Pancreas (tissue), 10 donors: ENCODE data around the gene ARHGAP19. TPM values are rescaled to one million over a fixed set of nuclear protein-coding genes. Genes with fewer than 3 reads are reported as not detected.
"Not testable (repeated sequence)": the region's sequence is repeated elsewhere in the genome, so short reads cannot be mapped to it uniquely, and the experiment has no call there.

Experiments used
- ATAC-seq, 4 donors: fragments of 200-7000 bp; cut with Tn5 transposase; one replicate each; pipeline versions ENCODE4 v1.8.0 to v1.9.1; 2020; ENCODE audit warnings: mild to moderate bottlenecking in 4 of 4, moderate library complexity in 4 of 4
- DNase-seq, 6 donors: peaks; one replicate each; pipeline ENCODE4 v3.0.0-alpha.2; 2020
- FAIRE-seq: peaks from 2 replicates; lab custom pipeline; 2012; peaks lifted over from hg19 to GRCh38; lab: Jason Lieb, UNC
- H3K27ac ChIP-seq, 4 donors: fragments of 200-600 bp; sonication (generic); 1 replicate in 3 of 4; 2 replicates in 1 of 4; pipeline versions ENCODE4 v1.5.0 to v1.8.0; 2020
- H3K27me3 ChIP-seq, 4 donors: fragments of 200-600 bp; one replicate each; pipeline ENCODE4 v1.8.0; 2021
- H3K36me3 ChIP-seq, 3 donors: fragments of 200-600 bp; sonication (generic) in 1 of 3; one replicate each; pipeline versions ENCODE4 v1.5.0 to v1.8.0; 2020 to 2021
- H3K4me1 ChIP-seq, 3 donors: fragments of 200-600 bp; one replicate each; pipeline ENCODE4 v1.8.0; 2021
- H3K4me3 ChIP-seq, 4 donors: fragments of 200-600 bp; sonication (generic) in 2 of 4; one replicate each; pipeline versions ENCODE4 v1.5.0 to v1.8.0; 2020 to 2021
- H3K9me3 ChIP-seq, 4 donors: fragments of 200-600 bp; one replicate each; pipeline ENCODE4 v1.8.0; 2021
- CTCF ChIP-seq, 4 donors: fragments of 200-600 bp; sonication (generic) in 3 of 4; IDR thresholded peaks; one replicate each; pipeline versions ENCODE4 v1.5.0 to v1.8.0; 2021; ENCODE audit warnings: antibody characterized with exemption in 4 of 4
- WGBS, 2 donors: extraction: QIAGEN DNeasy Blood & Tissue Kit; methylation state at CpG; one replicate each; pipeline ENCODE4 v1.1.7; 2013; 5-methylcytosine and 5-hydroxymethylcytosine counted together
- intact Hi-C, 3 donors: fragments of 100-400 bp; cut with DNase I; formaldehyde crosslinking; loops; one replicate each; pipeline versions ENCODE4 v1.11.1 to v1.14.2; 2022
- polyA plus RNA-seq, 2 donors: library from polyadenylated mRNA; stranded (reverse); fragments of 200-250 nt; gene quantifications; one replicate each; pipeline ENCODE4 v1.2.3, GENCODE V29; 2013
- total RNA-seq, 6 donors: library from RNA; stranded (reverse); fragmentation: NEBNext Ultra II Directional in 4 of 6; extraction: Animal tissue kit (Norgen Biotek cat#: 25700) in 4 of 6; gene quantifications; one replicate each; pipeline versions ENCODE4 v1.2.1 to v1.2.4, GENCODE V29; 2021 to 2023
- donor health status: healthy with polysubstance abuse.
- donor health status: DM: no; HTN: no; CAD: no; lungs with moderate emphysema.
- donor health status: DM: no; HTN: no; CAD: no.
- donor health status: control.
- donor health status: control.
- donor health status: Bipolar disorder and iron deficiency.
- donor health status: DM: yes; HTN: yes; CAD: no.
- donor health status: DM: no; HTN: no; CAD: no.
- donor health status: DM: no; HTN: no; CAD: no.
- donor health status: DM: yes; HTN: yes; CAD: no.

The ARHGAP19 gene
- total and polyA plus RNA-seq, 8 donors, result 1.1 to 4.8 (median 2.4) TPM

DNA sequence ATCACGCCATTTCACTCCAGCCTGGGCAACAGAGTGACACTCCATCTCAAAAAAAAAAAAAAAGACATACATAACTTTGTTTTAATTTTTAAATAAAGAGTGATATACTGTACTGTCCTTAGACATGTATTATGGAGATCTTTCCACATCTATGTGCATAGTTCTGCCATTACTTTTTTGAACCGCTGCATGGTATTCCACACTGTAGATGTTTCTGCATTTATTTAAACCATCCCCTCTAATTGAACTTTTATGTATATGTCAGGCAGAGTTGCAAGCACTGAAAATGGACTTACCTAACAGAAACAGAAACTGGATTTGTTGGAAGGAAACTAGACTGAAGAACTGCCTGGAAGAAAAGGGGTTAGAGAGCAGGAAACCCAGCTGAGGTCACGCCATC, 8.5 kb upstream of the ARHGAP19 start:
- intact Hi-C loops, result no loop called here
- Histone ChIP-seq H3K36me3 (no peaks in the 10 kb centered on the region), H3K27ac (no peak overlapping the region), H3K27me3 (no peaks in the 10 kb centered on the region), H3K4me1 (no peaks in the 10 kb centered on the region), H3K9me3 (no peaks in the 10 kb centered on the region), H3K4me3 (no peak overlapping the region)
- no peak for ATAC-seq
- no peak for TF ChIP-seq CTCF (IDR thresholded peaks at IDR 0.05)
- WGBS, 2 donors, result 94 to 98% methylated on average over 3 of the region's 3 CpGs
- no peak for DNase-seq
- FAIRE-seq, result no peak

DNA sequence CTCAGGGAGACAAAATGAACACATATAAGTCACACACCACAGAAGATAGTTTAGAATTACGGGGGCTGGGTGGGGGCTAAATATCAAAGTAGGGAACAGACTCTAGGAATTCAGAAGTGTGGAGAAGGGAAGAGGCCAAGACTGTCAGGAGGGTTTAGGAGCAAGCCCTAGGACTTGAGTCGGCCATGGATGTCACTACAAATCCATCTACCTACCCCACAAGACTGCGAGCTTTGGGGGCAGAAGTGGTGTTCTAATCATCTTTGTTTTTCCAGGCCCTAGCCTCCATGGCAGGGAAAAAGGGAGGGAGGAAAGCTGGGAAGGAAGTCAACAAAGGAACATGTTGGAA, 5.8 kb upstream of the ARHGAP19 start:
- Histone ChIP-seq H3K9me3 (no peaks in the 10 kb centered on the region), H3K27me3 (no peaks in the 10 kb centered on the region), H3K27ac (peak overlapping the region in 3 of 4 donors; percentile 2 to 53 (median 33)), H3K36me3 (no peaks in the 10 kb centered on the region), H3K4me1 (no peaks in the 10 kb centered on the region), H3K4me3 (no peak overlapping the region)
- 58 to 72% methylated on average over 3 of the region's 3 CpGs for WGBS, 2 donors
- ATAC-seq, result no peak
- no peak for FAIRE-seq
- no peak for DNase-seq
- no peak for TF ChIP-seq CTCF (IDR thresholded peaks at IDR 0.05)
- intact Hi-C loops, result no loop called here

- peak; percentile 51 to 79 (median 70) for ATAC-seq
- H3K36me3 ChIP-seq, result no peaks in the 10 kb centered on the region
- WGBS, 2 donors, result 29 to 33% methylated on average over 8 of the region's 8 CpGs
- H3K27me3 ChIP-seq, result no peaks in the 10 kb centered on the region
- intact Hi-C loops, result no loop called here
- FAIRE-seq, result no peak
- H3K27ac ChIP-seq, result peak overlapping the region in 3 of 4 donors; percentile 2 to 53 (median 33)
- no peak for DNase-seq
- H3K4me3 ChIP-seq, result no peak overlapping the region
- no peaks in the 10 kb centered on the region for H3K4me1 ChIP-seq
- no peak for TF ChIP-seq CTCF (IDR thresholded peaks at IDR 0.05)
- H3K9me3 ChIP-seq, result no peaks in the 10 kb centered on the region
Measured at GRCh38 chr10:97297556-97298222, 5.3 kb upstream of the ARHGAP19 start.

DNA sequence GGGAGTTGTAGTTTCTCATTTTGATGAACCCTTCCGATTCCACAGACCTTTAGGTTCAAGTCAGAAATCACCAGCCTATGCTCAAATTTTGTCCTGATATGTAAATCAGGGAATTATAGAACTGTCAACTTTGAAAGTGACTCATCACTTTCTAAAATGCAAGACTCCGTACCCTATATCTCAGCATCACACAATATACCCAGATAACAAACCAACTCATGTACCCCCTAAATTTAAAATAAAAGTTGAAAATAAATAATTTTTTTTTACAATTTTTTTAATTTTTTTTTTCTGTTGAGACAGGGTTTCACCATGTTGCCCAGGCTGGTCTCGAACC, 393 bp upstream of the ARHGAP19 start:
- intact Hi-C loops, result no loop called here
- H3K27me3 ChIP-seq, result no peaks in the 10 kb centered on the region
- H3K27ac ChIP-seq, result no peak overlapping the region
- H3K9me3 ChIP-seq, result no peaks in the 10 kb centered on the region
- ATAC-seq, result no peak
- no peak for FAIRE-seq
- H3K36me3 ChIP-seq, result no peaks in the 10 kb centered on the region
- no peak overlapping the region for H3K4me3 ChIP-seq
- no peak for TF ChIP-seq CTCF (IDR thresholded peaks at IDR 0.05)
- DNase-seq, result no peak
- peaks cover 0 to 3% (median 0%) of the 10 kb centered on the region in 3 donors for H3K4me1 ChIP-seq
- WGBS, 2 donors, result 52 to 56% methylated on average over 3 of the region's 3 CpGs

DNA sequence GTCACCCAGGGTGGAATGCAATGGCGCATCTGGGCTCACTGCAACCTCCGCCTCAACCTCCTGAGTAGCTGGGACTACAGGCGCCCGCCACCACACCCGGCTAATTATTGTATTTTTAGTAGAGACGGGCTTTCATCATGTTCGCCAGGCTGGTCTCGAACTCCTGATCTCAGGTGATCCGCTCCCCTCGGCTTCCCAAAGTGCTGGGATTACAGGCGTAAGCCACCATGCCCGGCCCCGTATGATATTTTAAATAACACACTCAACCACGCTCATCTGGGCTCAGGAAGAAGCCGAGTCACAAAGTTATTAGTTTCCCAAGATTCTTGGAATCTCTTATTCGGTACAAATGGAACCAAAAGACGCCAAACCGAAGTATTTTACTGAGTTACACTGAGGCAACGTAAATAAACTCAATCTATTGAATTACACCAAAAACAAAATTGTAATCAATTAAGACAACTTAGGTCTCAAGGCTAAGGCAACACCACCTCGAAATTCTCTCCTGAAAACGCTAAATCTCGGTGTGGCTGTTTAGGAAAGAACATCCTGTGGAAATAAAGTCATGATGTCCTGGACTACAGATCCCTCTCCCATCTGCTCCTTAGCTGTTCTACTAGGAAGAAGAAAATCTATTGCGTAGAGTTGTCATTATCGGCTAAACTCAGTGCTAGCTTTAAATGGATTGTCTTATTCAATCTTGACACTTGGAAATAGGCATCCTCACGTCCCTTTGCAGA, 910 bp downstream of the ARHGAP19 start:
- peak in 3 of 4 donors; percentile 4 to 6 (median 4) for ATAC-seq
- Histone ChIP-seq H3K27ac (peak overlapping the region; percentile 85 to 96 (median 90)), H3K27me3 (no peaks in the 10 kb centered on the region), H3K36me3 (no peaks in the 10 kb centered on the region), H3K4me3 (peak overlapping the region; percentile 55 to 76 (median 67)), H3K4me1 (peaks cover 0 to 3% (median 0%) of the 10 kb centered on the region in 3 donors), H3K9me3 (no peaks in the 10 kb centered on the region)
- intact Hi-C loops, result no loop called here
- 39 to 44% methylated on average over 25 of the region's 25 CpGs for WGBS, 2 donors
- no peak for DNase-seq
- FAIRE-seq, result no peak
- no peak for TF ChIP-seq CTCF (IDR thresholded peaks at IDR 0.05)

- H3K27ac ChIP-seq, result peak overlapping the region in 2 of 4 donors; percentile 85 to 96
- H3K4me3 ChIP-seq, DNase-seq, H3K36me3 ChIP-seq, H3K27me3 ChIP-seq, intact Hi-C loops, H3K4me1 ChIP-seq, ATAC-seq, FAIRE-seq, H3K9me3 ChIP-seq: not testable (repeated sequence)
- WGBS, 2 donors, result 88 to 92% methylated on average over 17 of the region's 17 CpGs
Measured at GRCh38 chr10:97290576-97291356, 1.7 kb downstream of the ARHGAP19 start.

DNA sequence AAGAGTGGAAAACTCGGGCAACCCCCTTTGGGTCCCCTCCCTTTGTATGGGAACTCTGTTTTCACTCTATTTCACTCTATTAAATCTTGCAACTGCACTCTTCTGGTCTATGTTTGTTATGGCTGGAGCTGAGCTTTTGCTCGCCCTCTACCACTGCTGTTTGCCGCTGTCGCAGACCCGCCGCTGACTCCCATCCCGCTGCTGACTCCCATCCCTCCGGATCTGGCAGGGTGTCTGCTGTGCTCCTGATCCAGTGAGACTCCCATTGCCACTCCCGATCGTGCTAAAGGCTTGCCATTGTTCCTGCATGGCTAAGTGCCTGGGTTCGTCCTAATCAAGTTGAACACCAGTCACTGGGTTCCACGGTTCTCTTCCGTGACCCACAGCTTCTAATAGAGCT, 2.4 kb downstream of the ARHGAP19 start:
- ATAC-seq, FAIRE-seq, H3K36me3 ChIP-seq, H3K27ac ChIP-seq, H3K4me3 ChIP-seq, intact Hi-C loops, H3K9me3 ChIP-seq, H3K4me1 ChIP-seq, DNase-seq, H3K27me3 ChIP-seq: not testable (repeated sequence)
- 91 to 92% methylated on average over 13 of the region's 13 CpGs for WGBS, 2 donors
